Endothelial cell of umbilical vein (primary cell): ENCODE measurements around the gene PLD1.

Experiments used
- CTCF ChIP-seq, 2 donors: IDR thresholded peaks; 1 replicate in 1 of 2; 2 replicates in 1 of 2; pipeline ENCODE4 v1.5.1; 2011; ENCODE audit warnings: low read length in 2 of 2, mild to moderate bottlenecking in 2 of 2, moderate library complexity in 2 of 2, control low read depth in 1 of 2, inconsistent platforms in 1 of 2, low read depth in 1 of 2; ENCODE audit not compliant: insufficient read depth in 1 of 2; ENCODE audit errors: extremely low read depth in 1 of 2
- EZH2 ChIP-seq: IDR thresholded peaks from 2 replicates; pipeline ENCODE4 v1.6.1; 2012; ENCODE audit warnings: borderline replicate concordance, low read depth, mild to moderate bottlenecking, moderate library complexity, low read length, inconsistent platforms; ENCODE audit not compliant: severe bottlenecking
- JUN ChIP-seq: IDR thresholded peaks from 2 replicates; pipeline ENCODE4 v1.6.1; 2011; ENCODE audit warnings: borderline replicate concordance, low read depth; ENCODE audit not compliant: insufficient read length, insufficient read depth
- MAX ChIP-seq: IDR thresholded peaks from 2 replicates; pipeline ENCODE4 v1.6.1; 2011; ENCODE audit not compliant: insufficient read depth, insufficient read length
- POLR2A ChIP-seq: IDR thresholded peaks from 2 replicates; pipeline ENCODE4 v1.6.1; 2012; ENCODE audit warnings: low read depth, mild to moderate bottlenecking, control low read depth, low read length
- POLR2AphosphoS5 ChIP-seq: IDR thresholded peaks from 2 replicates; pipeline ENCODE4 v1.6.1; 2012; ENCODE audit warnings: low read depth, mild to moderate bottlenecking, control low read depth, low read length, moderate library complexity; ENCODE audit not compliant: insufficient read depth

- no peak for TF ChIP-seq MAX
- TF ChIP-seq CTCF (IDR thresholded peaks at IDR 0.05; ENCODE audit: extremely low read depth in 1 of 2, insufficient read depth in 1 of 2, low read depth in 1 of 2, low read length in 2 of 2) = no peak
- TF ChIP-seq POLR2A = no peak
- no peak for TF ChIP-seq EZH2
- no peak for TF ChIP-seq POLR2AphosphoS5
- no peak for TF ChIP-seq JUN
Measured at GRCh38 chr3:171606151-171606751, 204.0 kb downstream of the PLD1 start.
